ENCODE results near the gene NACC2.
A peak's percentile ranks its signal among the peaks of the same experiment; 100 is the strongest.

Gene NACC2

DNA sequence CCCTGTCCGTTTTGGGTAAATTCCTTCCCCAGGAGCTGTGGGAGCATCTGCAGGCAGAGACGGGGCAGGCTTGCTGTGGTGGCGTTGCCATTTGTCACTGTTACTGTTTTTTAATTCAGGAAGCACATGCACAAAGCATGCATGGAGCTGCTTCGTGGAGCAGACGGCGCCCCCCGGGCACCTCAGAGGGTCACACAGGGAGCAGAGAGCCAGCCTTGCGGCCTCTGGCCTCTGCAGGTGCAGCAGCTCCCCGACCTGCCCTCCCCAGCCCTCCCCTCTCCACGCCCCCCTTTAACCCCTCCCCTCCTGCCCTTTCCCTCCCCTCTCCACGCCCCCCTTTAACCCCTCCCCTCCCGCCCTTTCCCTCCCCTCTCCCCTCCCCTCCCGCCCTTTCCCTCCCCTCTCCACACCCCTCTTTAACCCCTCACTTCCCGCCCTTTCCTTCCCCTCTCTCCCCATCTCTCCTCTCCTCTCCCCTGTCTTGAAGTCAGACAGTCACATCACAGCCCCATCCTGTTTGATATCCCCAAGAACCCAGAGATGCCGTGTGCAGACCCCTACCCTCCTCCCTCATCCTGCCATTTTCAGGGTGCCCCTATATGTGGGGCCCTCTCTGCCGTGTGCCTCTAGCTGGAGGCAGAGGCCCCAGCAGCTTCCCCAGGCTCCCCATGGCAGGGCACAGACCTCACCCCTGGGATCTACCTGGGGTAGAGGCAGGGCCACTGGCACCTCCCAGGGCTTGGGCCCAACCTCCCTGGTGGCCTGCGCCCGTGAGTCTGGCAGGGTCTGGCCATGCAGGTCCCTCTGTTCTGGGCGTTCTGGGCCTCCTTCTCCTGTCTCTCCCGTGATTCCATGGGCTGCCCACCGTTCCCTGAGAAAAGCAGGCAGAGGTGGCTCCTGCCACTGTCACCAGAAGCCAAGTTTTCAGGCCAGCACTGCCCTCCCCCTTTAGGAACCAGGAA lies 104.3 kb downstream of the NACC2 start:
- peak; percentile 28 to 47 for DNase-seq

DNA sequence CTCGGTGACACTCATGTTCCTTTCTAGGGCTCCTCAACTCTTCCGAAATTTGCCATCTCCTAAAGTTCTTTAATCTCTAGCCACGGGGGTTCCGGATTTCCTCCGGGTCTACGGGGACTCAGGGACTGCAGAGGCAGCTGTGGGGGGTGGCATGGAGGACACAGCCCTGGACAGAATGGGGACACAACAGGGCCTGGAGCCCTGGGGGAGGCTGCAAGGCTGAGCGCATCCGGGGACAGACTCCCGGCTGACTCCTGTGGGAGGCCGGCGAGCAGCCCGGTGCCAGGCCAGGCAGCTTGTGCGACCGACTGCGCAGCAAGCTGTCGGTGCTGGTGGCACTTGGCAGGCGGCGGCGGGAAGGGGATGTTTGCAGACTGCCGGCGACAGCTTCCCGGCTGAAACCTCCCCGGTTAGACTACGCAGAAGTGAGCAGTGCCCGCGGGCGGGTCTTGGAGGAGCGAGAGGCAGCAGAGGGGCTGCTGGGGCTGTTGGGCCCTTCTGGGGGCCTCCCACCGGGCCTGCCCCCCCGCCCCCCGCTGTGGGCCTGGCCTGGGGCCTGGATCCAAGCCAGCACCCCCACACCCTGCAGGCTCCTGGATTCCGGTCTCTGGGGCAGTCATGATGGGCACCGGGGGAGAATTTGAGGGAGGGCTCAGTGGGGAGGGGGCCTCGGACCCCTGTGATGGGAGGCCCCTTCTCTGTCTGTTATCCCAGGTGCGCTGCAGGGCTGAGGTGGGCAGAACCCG lies 105.2 kb downstream of the NACC2 start:
- DNase-seq = no peak

DNA sequence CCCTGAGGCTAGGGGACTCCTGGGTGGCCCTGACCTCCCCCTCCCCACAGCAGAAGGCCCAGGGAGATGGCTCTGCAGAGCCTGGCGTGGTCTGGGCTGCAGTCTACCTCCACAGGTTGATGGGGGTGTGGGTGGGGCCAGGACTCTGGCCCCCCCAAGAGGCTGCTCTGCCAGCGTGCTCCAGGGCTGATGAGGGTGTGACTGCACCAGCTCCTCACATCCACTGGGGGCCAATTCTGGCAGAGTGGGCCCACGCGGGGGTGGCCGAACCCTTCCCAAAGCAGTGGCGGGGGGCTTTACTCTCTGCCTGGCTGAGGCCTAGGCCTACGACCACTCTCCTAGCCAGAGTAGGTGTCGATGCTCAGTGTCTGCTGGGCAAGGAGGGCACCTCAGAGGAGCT lies 105.9 kb downstream of the NACC2 start:
- DNase-seq = no peak

DNA sequence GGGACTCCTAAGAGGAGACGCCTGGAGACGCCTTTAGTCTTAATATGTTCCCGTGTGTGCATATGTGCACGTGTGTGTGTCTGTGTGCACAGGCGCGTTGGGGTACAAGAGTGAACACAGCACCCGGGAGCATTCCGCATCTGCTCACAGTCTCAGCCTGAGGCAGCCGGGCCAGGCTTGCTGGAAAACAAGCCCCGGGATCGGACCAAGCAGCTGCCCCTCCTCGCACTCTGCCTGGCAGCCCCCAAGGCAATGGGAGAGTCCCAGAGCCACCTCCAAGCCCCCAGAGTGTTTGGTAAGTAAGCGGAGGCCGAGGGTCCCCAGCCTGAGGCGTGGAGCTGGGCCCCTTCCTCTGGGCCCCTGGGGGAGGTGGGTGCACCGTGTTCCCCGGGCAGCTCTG lies 106.6 kb downstream of the NACC2 start:
- DNase-seq = no peak

DNA sequence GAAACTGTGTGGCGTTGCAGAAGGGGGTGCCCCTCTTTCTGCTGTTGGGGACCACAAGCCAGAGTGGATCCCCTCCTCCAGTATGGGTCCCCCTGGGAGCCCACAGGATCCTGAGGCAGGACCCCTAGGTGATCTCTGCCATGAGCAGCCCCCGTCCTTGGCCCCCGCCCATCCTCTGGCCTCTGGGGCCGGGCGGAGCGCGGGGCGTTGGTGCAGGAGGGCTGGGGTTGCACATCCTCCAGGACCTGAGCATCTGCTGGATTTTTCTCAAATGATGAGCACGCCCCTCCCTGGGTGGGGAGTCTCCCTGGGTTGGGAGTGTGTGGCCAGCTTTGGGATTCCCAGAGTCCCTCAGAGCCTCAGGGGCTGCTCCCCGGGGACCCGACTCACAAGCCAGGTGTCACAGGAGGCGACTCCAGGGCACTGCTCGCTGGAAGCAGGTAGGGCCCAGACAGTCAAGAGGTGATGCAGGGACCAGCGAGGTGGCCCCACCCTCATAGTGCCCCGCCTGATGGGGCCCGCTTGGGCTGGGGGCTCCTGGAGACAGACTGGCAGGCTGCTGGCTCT lies 107.2 kb downstream of the NACC2 start:
- DNase-seq = no peak

DNA sequence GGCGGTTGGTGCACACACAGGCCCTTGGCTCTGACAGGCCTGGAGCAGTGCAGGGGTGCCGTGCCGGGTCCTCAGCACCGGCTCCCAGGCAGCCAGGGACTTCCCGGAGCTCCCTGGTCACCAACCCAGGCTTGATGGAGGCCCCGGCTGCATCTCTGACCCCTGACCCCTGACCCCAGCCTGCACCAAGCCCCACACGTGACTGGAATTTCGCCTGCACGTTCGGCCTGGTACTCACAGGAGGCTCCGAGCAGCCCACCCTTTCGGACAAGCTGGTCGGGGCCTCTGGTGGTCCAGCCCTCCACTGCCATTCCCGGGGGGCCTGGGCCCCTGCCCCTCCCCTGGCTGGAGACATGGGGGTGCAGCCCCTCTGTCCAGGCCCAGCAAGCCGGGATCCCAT lies 108.5 kb downstream of the NACC2 start:
- DNase-seq = no peak

DNA sequence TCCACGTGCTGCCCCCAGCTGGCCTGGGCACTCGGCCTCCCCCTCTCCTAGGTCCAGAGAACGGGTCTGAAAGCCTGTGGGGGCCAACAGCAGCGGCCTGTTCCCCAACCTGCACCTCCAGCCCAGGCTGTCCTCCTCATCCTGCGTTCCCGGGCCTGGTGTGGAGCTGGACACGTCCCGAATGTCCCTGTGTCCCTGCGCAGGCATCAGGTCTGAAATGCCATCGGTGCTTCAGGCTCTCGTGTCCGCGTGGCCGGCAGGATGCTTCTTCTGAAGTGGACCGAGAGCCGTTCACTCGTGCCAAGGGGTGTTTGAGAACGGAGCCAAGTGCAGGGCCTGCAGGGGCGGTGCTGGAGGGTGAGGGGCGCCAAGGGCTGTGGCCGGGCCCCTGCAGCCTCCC lies 109.2 kb downstream of the NACC2 start:
- DNase-seq = no peak

DNA sequence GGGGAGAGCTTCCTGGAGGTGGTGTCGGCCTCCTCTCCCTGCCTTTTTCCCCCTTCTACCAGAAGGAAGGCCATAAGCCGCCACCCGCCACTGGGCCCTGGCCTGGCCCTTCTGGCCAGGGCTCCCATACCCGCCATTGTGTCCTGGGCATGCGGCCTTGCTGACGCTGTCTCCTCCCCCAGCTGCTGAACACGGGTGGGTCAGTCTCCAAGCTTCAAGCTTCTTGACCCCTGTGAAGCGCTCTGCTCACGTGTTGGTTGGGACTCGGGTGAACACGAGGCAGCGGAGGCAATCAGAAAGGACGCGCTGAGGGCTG lies 109.7 kb downstream of the NACC2 start:
- DNase-seq = no peak

DNA sequence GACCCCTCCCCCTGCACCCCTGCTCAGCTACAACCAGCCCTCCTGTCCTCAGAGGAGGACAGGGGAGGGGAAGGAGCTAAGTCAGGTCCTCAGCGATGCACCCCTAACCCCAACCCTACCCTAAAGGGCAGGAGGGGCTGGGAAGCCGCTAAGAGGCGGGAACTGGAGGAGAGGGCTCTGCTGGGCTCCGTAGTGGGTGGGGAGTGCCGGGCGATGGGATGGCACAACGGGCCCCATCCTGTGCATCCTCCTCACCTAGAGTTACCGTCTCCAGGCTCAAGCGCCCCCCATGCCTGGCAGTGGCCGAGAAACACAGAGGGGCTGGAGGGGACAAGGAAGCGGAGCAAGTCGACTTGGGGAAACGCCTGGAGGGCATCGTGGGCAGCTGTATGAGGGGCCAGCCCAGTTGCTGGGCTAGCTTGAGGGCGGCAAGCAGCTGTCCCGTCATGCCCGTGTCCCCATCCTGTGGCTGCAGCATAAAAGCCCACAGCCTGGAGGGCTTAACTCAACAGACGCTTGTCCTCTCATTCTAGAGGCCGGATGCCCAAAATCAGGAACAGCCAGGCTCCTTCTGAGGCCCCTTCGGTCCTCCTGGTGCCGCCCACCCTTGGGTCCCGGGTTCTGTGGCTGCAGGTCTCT lies 110.9 kb downstream of the NACC2 start:
- DNase-seq = no peak

DNA sequence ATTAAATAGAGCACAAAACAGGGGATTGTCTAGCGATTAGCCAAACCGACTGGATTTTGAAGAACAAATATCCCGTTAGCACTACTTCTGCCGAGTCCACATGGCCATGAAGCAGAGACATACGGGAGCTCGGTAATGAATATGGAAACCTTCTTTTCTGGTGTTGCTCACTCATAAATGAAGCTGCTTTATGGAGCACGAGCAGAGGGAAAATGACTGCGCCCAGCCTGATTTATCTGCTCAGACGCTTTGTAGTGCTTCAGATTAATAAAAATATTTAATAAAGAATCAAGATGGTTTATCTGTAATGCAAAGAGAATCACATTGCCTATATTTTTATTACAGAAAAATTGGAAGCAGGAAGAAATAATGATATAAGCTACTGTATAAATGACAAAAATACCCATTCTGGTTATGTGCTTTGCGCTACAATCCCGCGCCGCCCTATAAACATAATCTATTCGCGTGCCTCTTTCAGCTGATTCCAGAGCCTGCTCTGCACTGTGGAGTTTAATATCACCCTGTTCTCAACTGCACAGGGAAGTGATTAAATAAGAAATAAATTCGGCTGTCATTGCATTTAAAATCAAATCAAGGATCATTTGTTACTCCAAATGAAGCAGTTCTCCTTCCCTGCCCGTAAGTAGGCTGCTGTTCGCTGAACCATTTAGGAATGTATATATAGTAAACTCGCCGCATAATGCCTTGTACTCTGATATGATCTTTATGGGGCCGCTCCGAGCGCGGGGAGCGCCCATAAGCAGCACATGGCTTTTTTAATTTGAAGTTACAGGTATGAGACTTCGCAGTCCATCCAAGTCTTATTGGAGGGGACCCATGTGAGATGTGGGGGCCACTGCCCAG lies 111.6 kb downstream of the NACC2 start:
- DNase-seq = no peak

DNA sequence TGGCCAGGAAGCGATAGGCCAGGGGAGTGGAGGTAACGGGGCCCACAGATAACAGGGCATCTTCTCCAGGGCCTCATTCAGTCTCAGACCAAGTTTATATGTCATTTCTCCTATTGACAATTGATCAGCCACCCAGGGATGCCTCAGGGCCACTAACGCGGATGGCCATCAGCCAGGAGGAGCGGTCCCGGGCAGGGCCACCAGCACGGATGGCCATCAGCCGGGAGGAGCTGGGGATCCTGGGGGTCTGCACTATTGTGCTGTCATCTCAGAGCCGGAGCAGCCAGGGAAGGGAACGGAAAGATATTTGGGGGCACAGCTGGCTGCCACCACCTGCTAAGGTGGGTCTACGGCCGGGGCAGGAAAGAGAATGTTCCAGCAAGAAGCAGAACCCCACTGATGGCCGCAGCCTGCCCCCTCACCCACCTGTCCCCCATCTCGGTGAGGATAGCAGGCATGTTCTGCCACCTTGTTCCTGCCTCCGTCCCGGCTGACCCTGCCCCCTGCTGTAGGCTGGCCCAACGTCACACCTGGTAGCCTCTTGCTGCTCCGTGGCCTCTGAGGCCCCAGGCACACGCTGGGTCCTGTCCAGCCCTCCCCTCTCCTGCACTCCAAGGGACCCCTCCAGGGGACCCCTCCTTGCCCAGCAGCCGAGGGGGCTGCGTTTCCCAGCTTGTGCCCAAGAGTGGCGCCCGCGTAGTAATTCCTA lies 112.4 kb downstream of the NACC2 start:
- DNase-seq = no peak

DNA sequence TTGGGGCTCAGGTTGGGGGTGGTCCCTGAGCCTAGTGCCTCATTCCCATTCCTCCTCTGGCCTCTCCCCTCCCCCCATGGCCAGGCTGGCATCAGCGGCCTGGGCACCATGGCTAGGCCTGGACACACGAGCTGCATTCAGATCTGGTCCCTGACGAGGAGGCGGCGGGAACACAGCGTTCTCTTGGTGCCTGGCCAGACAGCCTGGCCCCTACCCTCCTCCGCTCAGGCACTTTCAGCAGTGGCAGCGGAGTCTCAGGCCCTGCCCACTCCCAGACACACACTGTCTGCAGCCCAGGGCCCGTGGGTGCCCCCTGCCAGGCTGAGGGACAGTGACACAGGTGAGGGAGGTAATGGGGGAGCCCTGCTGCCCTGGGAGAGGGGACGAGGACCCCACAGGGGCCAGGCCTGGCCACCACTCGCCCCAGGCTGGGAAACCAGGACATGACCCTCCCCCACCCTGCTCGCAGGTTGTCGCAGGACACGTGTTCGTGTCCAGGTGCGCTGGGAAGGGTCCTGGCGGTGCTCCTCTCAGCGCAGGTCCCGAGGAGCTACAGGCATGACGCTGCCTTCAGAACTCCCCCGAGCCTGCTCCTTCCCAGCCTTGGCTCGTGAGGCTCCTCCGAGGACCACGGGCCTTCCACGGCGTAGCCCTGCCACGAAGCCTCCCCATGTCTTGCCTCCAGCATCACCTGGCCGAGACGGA lies 114.0 kb downstream of the NACC2 start:
- DNase-seq = no peak

DNA sequence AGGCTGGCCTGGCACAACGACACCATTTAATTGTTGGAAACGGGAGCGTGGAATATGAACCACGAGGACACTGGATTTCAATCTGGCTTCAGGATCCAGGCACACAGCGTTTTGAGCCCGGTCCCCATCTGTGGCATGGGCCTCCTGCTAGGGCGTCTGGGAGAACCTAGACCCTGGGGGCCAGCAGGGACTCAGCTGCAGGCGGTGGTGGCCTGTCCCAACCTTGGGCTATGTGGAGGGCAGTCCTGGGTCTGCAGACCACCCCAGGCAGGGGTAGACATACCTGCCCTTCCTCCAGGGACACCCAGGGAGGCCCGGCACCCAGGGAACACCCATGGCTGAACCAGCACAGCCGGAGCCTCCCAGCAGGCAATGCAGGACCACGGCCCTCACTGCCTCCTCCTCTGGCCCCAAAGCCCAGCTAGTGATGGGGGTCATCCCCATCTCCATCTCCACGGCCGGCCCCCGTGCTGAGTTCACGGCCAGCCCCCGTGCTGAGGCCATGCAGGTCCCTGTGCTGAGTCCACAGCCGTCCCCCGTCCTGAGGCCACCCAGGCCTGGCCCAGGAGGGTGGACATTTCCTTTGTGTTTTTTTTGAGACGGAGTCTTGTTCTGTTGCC lies 115.4 kb downstream of the NACC2 start:
- no peak for DNase-seq

DNA sequence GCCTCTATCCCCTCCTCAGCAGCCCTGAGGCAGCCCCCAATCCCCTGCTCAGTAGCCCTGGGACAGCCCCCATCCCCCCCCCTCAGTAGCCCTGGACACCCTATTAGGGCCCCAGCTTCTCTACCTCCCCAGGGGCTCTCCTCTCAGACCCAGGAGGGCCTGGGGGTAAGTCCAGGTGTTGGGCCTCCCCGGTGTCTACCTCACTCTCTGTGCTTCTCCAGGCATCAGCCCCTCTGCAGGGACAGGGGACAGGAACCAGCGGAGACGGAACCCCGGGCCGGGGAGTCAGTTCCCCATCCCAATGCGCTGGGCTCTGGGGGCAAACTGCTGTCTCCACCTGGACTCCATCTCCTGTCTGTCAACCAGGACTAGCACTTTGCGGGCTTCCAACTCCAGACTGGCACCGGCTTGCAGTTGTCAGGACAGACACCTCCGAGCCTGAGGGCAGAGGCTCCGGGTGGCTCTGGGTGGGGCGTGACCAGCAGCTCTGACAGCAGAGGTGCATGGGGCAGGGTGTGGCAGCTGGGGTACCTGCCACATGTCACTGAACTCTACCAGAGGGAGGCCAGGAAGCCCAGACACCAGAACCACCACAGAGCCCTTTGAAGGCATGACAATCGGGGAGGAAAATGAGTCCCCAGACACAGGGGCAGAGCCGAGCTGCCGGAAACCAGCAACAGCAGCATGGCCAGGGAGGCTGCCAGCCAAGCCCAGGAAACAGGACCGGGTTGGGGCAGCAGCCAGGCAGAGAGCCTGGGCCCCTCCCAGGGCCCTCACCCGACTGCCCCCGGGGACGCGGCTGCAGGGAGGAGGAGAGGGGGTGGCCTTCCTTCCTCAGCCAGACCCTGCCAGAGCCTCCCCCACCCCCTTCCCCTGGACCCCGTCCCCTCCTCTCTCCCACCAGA lies 116.2 kb downstream of the NACC2 start:
- DNase-seq = peak in 1 of 2 donors; percentile 20

DNA sequence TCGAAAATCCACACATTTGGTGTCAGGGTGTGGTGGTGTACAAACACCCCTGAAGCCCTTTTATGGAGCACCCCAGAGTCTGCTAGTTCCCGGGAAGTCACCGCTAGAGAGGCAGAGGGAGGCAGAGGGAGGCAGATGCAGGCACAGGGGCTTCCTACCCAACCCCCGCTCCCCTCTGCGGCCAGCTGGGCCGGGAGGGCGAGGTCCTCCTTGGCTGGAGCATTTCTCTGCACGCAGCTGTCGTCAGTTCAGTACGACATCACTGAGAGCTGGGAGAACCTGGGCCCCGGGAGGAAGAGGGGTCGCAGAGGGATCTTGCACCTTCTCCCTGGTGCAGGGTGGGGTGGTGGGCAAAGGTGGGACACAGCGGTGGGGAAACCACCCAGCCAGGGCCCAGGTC lies 118.1 kb downstream of the NACC2 start:
- DNase-seq = no peak

DNA sequence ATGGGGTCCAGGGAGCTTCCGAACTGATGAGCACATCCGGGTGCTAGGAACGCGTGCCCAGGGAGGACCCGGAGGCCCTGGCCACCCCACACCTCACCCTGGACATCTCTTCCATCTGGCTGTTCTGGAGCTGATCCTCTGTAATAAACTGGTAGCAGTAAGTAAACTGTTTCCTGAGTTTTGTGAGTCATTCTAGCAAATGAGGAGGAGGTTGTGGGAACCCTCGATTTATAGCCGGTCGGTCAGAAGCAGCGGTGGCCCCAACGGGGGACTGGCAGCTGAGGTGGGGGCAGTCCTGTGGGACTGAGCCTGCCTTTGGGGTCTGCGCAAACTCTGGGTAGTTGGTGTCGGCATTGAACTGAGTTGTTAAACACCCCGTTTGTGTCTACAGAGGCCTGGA lies 118.6 kb downstream of the NACC2 start:
- no peak for DNase-seq

DNA sequence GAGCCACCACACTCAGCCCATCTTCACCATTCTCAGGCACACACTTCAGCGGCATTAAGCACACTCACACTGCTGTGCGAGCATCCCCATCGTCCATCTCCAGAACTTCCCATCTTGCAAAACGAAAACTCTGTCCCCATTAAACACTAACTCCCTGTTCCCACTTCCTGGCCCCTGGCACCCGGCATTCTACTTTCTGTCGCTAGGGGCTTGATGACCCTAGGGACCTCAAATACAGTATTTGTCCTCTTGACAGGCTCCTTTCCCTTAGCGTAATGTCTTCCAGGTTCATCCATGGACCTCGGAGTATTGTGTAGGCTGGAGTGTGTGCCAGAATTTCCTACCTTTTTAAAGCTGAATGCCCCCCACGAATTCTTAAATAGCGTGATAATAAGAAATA lies 119.3 kb downstream of the NACC2 start:
- DNase-seq = no peak

DNA sequence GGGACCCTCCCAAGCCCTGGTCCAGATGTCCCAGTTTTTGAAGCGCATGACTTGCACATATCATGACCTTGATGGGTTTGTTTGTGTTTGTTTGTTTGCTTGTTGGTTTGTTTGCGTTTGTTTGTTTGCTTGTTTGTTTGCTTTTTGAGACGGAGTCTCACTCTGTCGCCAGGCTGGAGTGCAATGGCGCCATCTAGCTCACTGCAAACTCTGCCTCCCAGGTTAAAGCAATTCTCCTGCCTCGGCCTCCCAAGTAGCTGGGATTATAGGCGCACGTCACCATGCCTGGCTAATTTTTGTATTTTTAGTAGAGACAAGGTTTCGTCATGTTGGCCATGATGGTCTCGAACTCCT lies 120.9 kb downstream of the NACC2 start:
- no peak for DNase-seq
